A549 (cell line): ENCODE results near the gene AFMID. TPM values are rescaled to one million over a fixed set of nuclear protein-coding genes. Genes with fewer than 3 reads are reported as not detected.

Source experiments
- ATAC-seq, 2 experiments: fragments of 200-7000 bp in 1 of 2; fragments of >200 bp in 1 of 2; cut with Nextera tagmentation in 1 of 2; cut with Tn5 transposase in 1 of 2; 3 replicates each; pipeline versions ENCODE4 v1.8.0 to v1.9.1; 2018 to 2020; ENCODE audit warnings: mild to moderate bottlenecking in 1 of 2, moderate library complexity in 1 of 2
- CTCF ChIA-PET: fragments of 300-600 bp; sonication (Branson Sonifier 250); formaldehyde crosslinking; extraction: SDS; loops from one replicate; lab custom pipeline; 2021; ENCODE audit warnings: antibody characterized with exemption, inconsistent platforms; lab: Yijun Ruan, JAX
- POLR2A ChIA-PET: fragments of 350-600 bp; formaldehyde crosslinking; extraction: SDS; loops from one replicate; lab custom pipeline; 2021; ENCODE audit warnings: antibody characterized with exemption, inconsistent platforms; lab: Yijun Ruan, JAX
- DNase-seq, 2 experiments: peaks; one replicate each; pipeline versions ENCODE4 v3.0.0 to v3.0.0-alpha.2; 2011 to 2016; ENCODE audit warnings: low read depth in 1 of 2, low spot score in 1 of 2
- FAIRE-seq: peaks from 2 replicates; lab custom pipeline; 2011; peaks lifted over from hg19 to GRCh38; lab: Jason Lieb, UNC
- H3K27ac ChIP-seq, 2 experiments: fragments of >200 bp; sonication (Bioruptor Twin); formaldehyde crosslinking; 3 replicates each; pipeline ENCODE4 v1.5.1; 2016 to 2017
- H3K4me1 ChIP-seq: fragments of >200 bp; sonication (Bioruptor Twin); formaldehyde crosslinking; 3 replicates; pipeline ENCODE4 v1.6.1; 2016
- H3K4me2 ChIP-seq: fragments of >200 bp; sonication (Bioruptor Twin); formaldehyde crosslinking; 3 replicates; pipeline ENCODE4 v1.6.1; 2016
- H3K4me3 ChIP-seq: fragments of >200 bp; sonication (Bioruptor Twin); formaldehyde crosslinking; 3 replicates; pipeline ENCODE4 v1.5.1; 2016
- H3K9me3 ChIP-seq: fragments of >200 bp; sonication (Bioruptor Twin); formaldehyde crosslinking; 3 replicates; pipeline ENCODE4 v1.6.1; 2016
- CBX8 ChIP-seq: fragments of 200-600 bp; sonication (generic); IDR thresholded peaks from 2 replicates; pipeline ENCODE4 v1.6.1; 2016
- EHF ChIP-seq: fragments of 250-450 bp; sonication (Bioruptor Pico); IDR thresholded peaks from 2 replicates; pipeline ENCODE4 v1.5.0; 2020; ENCODE audit warnings: mild to moderate bottlenecking
- FOSB ChIP-seq: fragments of 250-450 bp; sonication (Bioruptor Pico); IDR thresholded peaks from 2 replicates; pipeline ENCODE4 v1.5.0; 2020; ENCODE audit warnings: mild to moderate bottlenecking, moderate library complexity
- HDAC2 ChIP-seq: fragments of 200-600 bp; sonication (generic); IDR thresholded peaks from 2 replicates; pipeline ENCODE4 v1.6.1; 2016
- HEYL ChIP-seq: fragments of 250-450 bp; sonication (Bioruptor Pico); IDR thresholded peaks from 2 replicates; pipeline ENCODE4 v1.8.0; 2021; ENCODE audit warnings: mild to moderate bottlenecking, moderate library complexity
- HOXA7 ChIP-seq: fragments of 250-450 bp; sonication (Bioruptor Pico); IDR thresholded peaks from 2 replicates; pipeline ENCODE4 v1.5.0; 2020; ENCODE audit warnings: mild to moderate bottlenecking, moderate library complexity
- HOXB13 ChIP-seq: fragments of 250-450 bp; sonication (Bioruptor Pico); IDR thresholded peaks from 2 replicates; pipeline ENCODE4 v1.5.0; 2020; ENCODE audit warnings: low read depth, mild to moderate bottlenecking, moderate library complexity
- JUNB ChIP-seq: fragments of >200 bp; sonication (Bioruptor Twin); formaldehyde crosslinking; IDR thresholded peaks from 2 replicates; pipeline ENCODE4 v1.6.1; 2016
- KDM1A ChIP-seq: fragments of 200-600 bp; sonication (generic); IDR thresholded peaks from 2 replicates; pipeline ENCODE4 v1.6.1; 2016; ENCODE audit warnings: low read depth, mild to moderate bottlenecking
- KDM5A ChIP-seq: fragments of 200-600 bp; sonication (generic); IDR thresholded peaks from 2 replicates; pipeline ENCODE4 v1.6.1; 2016; ENCODE audit warnings: antibody characterized with exemption, mild to moderate bottlenecking
- MAZ ChIP-seq: fragments of 150-350 bp; IDR thresholded peaks from 2 replicates; pipeline ENCODE4 v1.6.1; 2014; ENCODE audit warnings: antibody characterized with exemption, low read depth, low read length, borderline replicate concordance
- NPAS2 ChIP-seq: fragments of 250-450 bp; sonication (Bioruptor Pico); IDR thresholded peaks from 2 replicates; pipeline ENCODE4 v1.8.0; 2022; ENCODE audit warnings: mild to moderate bottlenecking, moderate library complexity, borderline replicate concordance
- PHF8 ChIP-seq: fragments of 200-600 bp; sonication (generic); IDR thresholded peaks from 2 replicates; pipeline ENCODE4 v1.6.1; 2016; ENCODE audit warnings: low read depth, mild to moderate bottlenecking, antibody characterized with exemption, moderate library complexity, borderline replicate concordance
- RAD21 ChIP-seq, 2 experiments: fragments of >200 bp in 1 of 2; sonication (Bioruptor Twin) in 1 of 2; formaldehyde crosslinking in 1 of 2; IDR thresholded peaks in 1 of 2; conservative IDR thresholded peaks in 1 of 2; 2 replicates in 1 of 2; 3 replicates in 1 of 2; pipeline ENCODE4 v1.6.1; 2012 to 2018; ENCODE audit warnings: inconsistent platforms in 1 of 2
- RNF2 ChIP-seq: fragments of 200-600 bp; sonication (generic); IDR thresholded peaks from 2 replicates; pipeline ENCODE4 v1.6.1; 2016; ENCODE audit warnings: low read depth, mild to moderate bottlenecking, antibody characterized with exemption, moderate library complexity, borderline replicate concordance
- SMC3 ChIP-seq: fragments of >200 bp; sonication (Bioruptor Twin); formaldehyde crosslinking; IDR thresholded peaks from 3 replicates; pipeline ENCODE4 v1.6.1; 2018; ENCODE audit warnings: inconsistent platforms
- TFCP2L1 ChIP-seq: fragments of 250-450 bp; sonication (Bioruptor Pico); IDR thresholded peaks from 2 replicates; pipeline ENCODE4 v1.5.0; 2021; ENCODE audit warnings: mild to moderate bottlenecking
- TP53 ChIP-seq: fragments of 250-450 bp; sonication (Bioruptor Pico); IDR thresholded peaks from 2 replicates; pipeline ENCODE4 v1.5.0; 2021; ENCODE audit warnings: mild to moderate bottlenecking, moderate library complexity
- ZFP36 ChIP-seq: fragments of 450-650 bp; IDR thresholded peaks from 2 replicates; pipeline ENCODE4 v1.6.1; 2014; ENCODE audit warnings: borderline replicate concordance; ENCODE audit not compliant: partially characterized antibody
- ZNF302 ChIP-seq: fragments of 250-450 bp; sonication (Bioruptor Pico); IDR thresholded peaks from 2 replicates; pipeline ENCODE4 v1.9.0; 2021; ENCODE audit warnings: inconsistent platforms, mild to moderate bottlenecking, moderate library complexity
- WGBS: methylation state at CpG from one replicate; pipeline ENCODE4 v1.1.6; 2017; ENCODE audit errors: missing lambda C conversion rate; 5-methylcytosine and 5-hydroxymethylcytosine counted together
- polyA plus RNA-seq, 4 experiments: library from polyadenylated mRNA; depleted of rRNA in 3 of 4; stranded (reverse); fragments of >200 nt; fragmentation: RNase III in 1 of 4; extraction: RNeasy Plus Mini Kit Qiagen cat#74134 plus additional on column Dnase treatment in 1 of 4; gene quantifications; 2 replicates in 3 of 4; 3 replicates in 1 of 4; pipeline ENCODE4 v1.2.3, GENCODE V29; 2011 to 2017
- TF ChIP-seq, protein P1 (sequence below): fragments of >200 bp; sonication (Bioruptor Twin); formaldehyde crosslinking; IDR thresholded peaks from 3 replicates; pipeline ENCODE4 v1.5.1; 2016
- TF ChIP-seq, protein P2 (sequence below): IDR thresholded peaks from 2 replicates; pipeline ENCODE4 v1.6.1; 2012

Gene AFMID
- polyA plus RNA-seq, 2 of the 4 experiments (the other 2 are of a cell fraction), result 33.4 to 43.4 TPM

DNA sequence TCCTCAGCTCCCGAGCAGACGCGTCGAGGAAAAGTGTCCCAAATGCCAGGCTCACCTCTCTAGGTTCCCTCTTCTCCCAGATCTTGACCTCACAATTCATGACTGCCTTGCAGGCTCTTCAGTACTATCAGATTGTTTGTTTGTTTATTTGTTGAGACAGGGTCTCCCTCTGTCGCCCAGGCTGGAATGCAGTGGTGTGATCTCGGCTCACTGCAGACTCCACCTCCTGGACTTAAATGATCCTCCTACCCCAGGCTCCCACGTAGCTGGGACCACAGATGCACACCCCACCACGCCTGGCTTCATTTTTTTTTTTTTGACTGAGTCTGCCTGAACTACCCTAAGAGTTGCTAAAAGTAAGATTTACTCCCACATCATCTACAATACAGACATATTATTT is 60.1 kb downstream of the AFMID start:
- ATAC-seq (no peak), FAIRE-seq (no peak), DNase-seq (no peak)
- TF ChIP-seq JUNB (no peak), HEYL (CRISPR knock-in tag) (no peak), TFCP2L1 (CRISPR knock-in tag) (no peak), TP53 (CRISPR knock-in tag) (no peak), NPAS2 (CRISPR knock-in tag) (no peak), ZNF302 (CRISPR knock-in tag) (no peak), FOSB (no peak)
- TF ChIP-seq, protein P1, sequence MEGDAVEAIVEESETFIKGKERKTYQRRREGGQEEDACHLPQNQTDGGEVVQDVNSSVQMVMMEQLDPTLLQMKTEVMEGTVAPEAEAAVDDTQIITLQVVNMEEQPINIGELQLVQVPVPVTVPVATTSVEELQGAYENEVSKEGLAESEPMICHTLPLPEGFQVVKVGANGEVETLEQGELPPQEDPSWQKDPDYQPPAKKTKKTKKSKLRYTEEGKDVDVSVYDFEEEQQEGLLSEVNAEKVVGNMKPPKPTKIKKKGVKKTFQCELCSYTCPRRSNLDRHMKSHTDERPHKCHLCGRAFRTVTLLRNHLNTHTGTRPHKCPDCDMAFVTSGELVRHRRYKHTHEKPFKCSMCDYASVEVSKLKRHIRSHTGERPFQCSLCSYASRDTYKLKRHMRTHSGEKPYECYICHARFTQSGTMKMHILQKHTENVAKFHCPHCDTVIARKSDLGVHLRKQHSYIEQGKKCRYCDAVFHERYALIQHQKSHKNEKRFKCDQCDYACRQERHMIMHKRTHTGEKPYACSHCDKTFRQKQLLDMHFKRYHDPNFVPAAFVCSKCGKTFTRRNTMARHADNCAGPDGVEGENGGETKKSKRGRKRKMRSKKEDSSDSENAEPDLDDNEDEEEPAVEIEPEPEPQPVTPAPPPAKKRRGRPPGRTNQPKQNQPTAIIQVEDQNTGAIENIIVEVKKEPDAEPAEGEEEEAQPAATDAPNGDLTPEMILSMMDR, result no peak
- WGBS, result 81% methylated on average over 8 of the region's 8 CpGs
- POLR2A ChIA-PET, result no interaction called here
- Histone ChIP-seq H3K4me1 (peaks cover 10% of the 10 kb centered on the region), H3K27ac (no peak overlapping the region), H3K4me3 (no peak overlapping the region), H3K4me2 (no peak overlapping the region), H3K9me3 (peaks cover 7% of the 10 kb centered on the region; the same call in 2 of the 3 replicates)
- CTCF ChIA-PET, result interaction anchor here (0.8 to 9.2 kb wide), 8 partner anchors 9 to 233 kb away, joined by 3 to 159 read pairs (median 4); partner anchors contain the start of genes AFMID and TK1

DNA sequence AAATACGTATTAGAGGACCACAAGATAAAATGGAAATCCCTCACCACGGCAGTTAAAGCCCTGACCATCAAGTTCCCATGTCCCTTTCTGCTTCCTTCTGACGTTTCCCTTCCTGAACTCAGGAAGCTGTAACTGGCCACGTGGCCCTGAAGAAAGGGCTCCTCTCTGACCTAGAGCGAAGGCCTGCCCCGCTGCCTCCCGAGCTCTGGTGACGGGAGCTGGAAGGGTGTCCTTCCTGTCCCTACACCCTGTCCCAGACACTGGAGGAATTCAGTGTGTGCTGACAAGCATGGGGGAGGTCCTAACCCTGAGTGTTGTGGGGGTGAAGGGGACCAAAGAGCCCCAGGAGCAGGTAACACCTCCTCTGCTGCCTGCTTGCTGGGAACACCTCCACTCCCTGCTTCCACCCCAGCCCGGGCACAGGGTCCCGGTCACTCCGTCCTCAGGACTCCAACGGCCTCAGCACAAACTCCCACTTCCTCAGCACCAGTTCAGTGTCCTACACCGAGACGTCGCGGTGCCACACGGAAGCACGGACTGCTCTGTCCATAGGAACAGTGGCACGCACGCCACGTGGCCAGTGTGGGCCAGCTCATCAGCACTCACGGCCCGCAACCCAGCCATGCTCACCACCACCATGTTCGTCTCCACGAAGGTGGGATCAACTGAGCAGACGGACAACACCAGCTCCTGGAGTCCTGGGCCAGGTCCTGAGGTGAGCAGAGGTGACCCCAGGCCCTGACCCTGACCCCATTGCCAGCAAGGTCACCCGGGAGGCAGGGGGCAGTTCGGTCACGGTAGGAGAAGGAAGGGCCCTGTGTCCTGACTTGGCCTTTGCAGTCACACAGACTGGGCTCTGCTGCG is 61.1 kb downstream of the AFMID start:
- Histone ChIP-seq H3K9me3 (peaks cover 7% of the 10 kb centered on the region; the same call in 2 of the 3 replicates), H3K27ac (no peak overlapping the region), H3K4me2 (no peak overlapping the region), H3K4me1 (peaks cover 10% of the 10 kb centered on the region), H3K4me3 (no peak overlapping the region)
- WGBS, result 84% methylated on average over 29 of the region's 30 CpGs
- ATAC-seq, result no peak
- TF ChIP-seq CBX8, result no peak
- TF ChIP-seq ZFP36, result no peak
- no peak for FAIRE-seq
- POLR2A ChIA-PET, result no interaction called here
- DNase-seq, result no peak
- CTCF ChIA-PET, result interaction anchor here (0.6 to 11.6 kb wide), 12 partner anchors 10 to 460 kb away, joined by 3 to 190 read pairs (median 35); partner anchors contain the start of genes AFMID, BIRC5 and TK1

DNA sequence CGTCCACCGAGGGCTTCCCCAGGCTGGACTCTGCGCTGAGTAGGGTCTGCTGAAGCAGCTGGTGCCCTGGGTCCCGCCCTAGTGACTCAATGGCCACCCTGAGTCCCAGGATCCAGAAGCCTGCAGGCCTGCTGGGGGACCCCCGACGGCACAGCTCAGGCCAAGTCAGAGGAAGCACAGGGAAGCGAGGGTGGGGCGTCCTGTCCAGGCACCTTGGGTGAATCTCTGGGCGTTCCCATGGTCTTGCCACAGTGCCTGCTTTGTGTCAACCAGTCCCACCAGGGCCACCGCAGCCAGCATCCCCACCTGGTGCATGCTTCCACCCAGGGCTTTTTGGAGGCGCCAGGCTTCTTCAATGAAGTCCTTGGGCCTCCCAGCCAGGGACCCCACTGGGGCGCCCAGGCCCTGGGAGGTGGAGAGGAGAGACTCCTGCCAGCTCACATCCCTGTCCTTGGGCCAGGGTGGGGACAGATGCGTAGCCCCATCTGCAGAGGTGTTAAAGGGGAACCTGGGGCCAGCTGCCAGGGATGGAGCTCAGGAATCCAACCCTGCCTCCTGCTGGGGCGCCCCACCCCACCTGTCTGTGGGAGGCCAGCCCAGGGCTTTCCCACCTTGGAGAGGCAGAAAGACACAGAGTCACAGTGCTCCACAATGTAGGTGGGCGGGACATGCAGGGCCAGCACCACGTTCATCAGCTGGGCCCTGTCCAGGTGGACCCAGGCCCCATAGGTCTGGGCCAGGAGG is 62.1 kb downstream of the AFMID start:
- H3K27ac ChIP-seq, result no peak overlapping the region
- FAIRE-seq (no peak), ATAC-seq (no peak)
- ChIA-PET CTCF (interaction anchor here (0.6 to 11.6 kb wide), 27 partner anchors 10 to 459 kb away, joined by 3 to 190 read pairs (median 12); partner anchors contain the start of genes AFMID, BIRC5 and TK1), POLR2A (no interaction called here)
- no peak overlapping the region for H3K4me3 ChIP-seq
- TF ChIP-seq, protein P2, sequence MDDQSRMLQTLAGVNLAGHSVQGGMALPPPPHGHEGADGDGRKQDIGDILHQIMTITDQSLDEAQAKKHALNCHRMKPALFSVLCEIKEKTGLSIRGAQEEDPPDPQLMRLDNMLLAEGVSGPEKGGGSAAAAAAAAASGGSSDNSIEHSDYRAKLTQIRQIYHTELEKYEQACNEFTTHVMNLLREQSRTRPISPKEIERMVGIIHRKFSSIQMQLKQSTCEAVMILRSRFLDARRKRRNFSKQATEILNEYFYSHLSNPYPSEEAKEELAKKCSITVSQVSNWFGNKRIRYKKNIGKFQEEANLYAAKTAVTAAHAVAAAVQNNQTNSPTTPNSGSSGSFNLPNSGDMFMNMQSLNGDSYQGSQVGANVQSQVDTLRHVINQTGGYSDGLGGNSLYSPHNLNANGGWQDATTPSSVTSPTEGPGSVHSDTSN, result no peak
- no peak for TF ChIP-seq TFCP2L1 (CRISPR knock-in tag)
- TF ChIP-seq RAD21 (conservative IDR thresholded peaks at IDR 0.05 in 1 of 2, IDR thresholded peaks at IDR 0.05 in 1 of 2), result no peak
- TF ChIP-seq KDM5A, result no peak
- no peak for TF ChIP-seq MAZ
- no peak for TF ChIP-seq RNF2
- TF ChIP-seq, protein P1, result no peak
- no peak for TF ChIP-seq NPAS2 (CRISPR knock-in tag)
- TF ChIP-seq SMC3, result no peak
- TF ChIP-seq HDAC2, result no peak
- TF ChIP-seq EHF (CRISPR knock-in tag), result no peak
- TF ChIP-seq HOXB13, result no peak
- TF ChIP-seq HOXA7 (CRISPR knock-in tag), result no peak
- no peak for TF ChIP-seq PHF8
- no peak for TF ChIP-seq KDM1A
- TF ChIP-seq, all 56 proteins: peak for 0
- no peak for DNase-seq
- Histone ChIP-seq H3K9me3 (peaks cover 7% of the 10 kb centered on the region; the same call in 2 of the 3 replicates), H3K4me1 (peaks cover 10% of the 10 kb centered on the region), H3K4me2 (no peak overlapping the region)
- WGBS, result 75% methylated on average over 15 of the region's 16 CpGs
